ENCODE data around the gene KCNC3.
"Not testable (repeated sequence)": the region's sequence is repeated elsewhere in the genome, so short reads cannot be mapped to it uniquely, and the experiment has no call there.

The KCNC3 gene

GRCh38 chr19:50330365-50331078, 1.3 kb upstream of the KCNC3 start:
- TF ChIP-seq CTCF (IDR thresholded peaks at IDR 0.05; ENCODE audit: control insufficient read depth, insufficient read depth, low read depth, low read length, missing control alignments) = no peak
- no peak for DNase-seq (ENCODE audit: low read depth)
- no peak overlapping the region for H3K4me3 ChIP-seq (ENCODE audit: control insufficient read depth, low read depth, low read length)

GRCh38 chr19:50329926-50330294, 733 bp upstream of the KCNC3 start:
- not testable (repeated sequence) for DNase-seq (ENCODE audit: low read depth); H3K4me3 ChIP-seq (ENCODE audit: control insufficient read depth, low read depth, low read length)

GRCh38 chr19:50328873-50329145, 368 bp downstream of the KCNC3 start:
- no peak overlapping the region for H3K4me3 ChIP-seq (ENCODE audit: control insufficient read depth, low read depth, low read length)
- TF ChIP-seq CTCF (IDR thresholded peaks at IDR 0.05; ENCODE audit: control insufficient read depth, insufficient read depth, low read depth, low read length, missing control alignments) = no peak
- no peak for DNase-seq (ENCODE audit: low read depth)

GRCh38 chr19:50328224-50328872, 829 bp downstream of the KCNC3 start:
- DNase-seq (ENCODE audit: low read depth) = no peak
- no peak for TF ChIP-seq CTCF (IDR thresholded peaks at IDR 0.05; ENCODE audit: control insufficient read depth, insufficient read depth, low read depth, low read length, missing control alignments)
- H3K4me3 ChIP-seq (ENCODE audit: control insufficient read depth, low read depth, low read length) = no peak overlapping the region

- H3K4me3 ChIP-seq (ENCODE audit: control insufficient read depth, low read depth, low read length) = no peak overlapping the region
- DNase-seq (ENCODE audit: low read depth) = no peak
- TF ChIP-seq CTCF (IDR thresholded peaks at IDR 0.05; ENCODE audit: control insufficient read depth, insufficient read depth, low read depth, low read length, missing control alignments) = no peak
Observed at GRCh38 chr19:50327461-50328223, 1.5 kb downstream of the KCNC3 start.

GRCh38 chr19:50327013-50327412, 2.2 kb downstream of the KCNC3 start:
- no peak overlapping the region for H3K4me3 ChIP-seq (ENCODE audit: control insufficient read depth, low read depth, low read length)
- TF ChIP-seq CTCF (IDR thresholded peaks at IDR 0.05; ENCODE audit: control insufficient read depth, insufficient read depth, low read depth, low read length, missing control alignments) = no peak
- no peak for DNase-seq (ENCODE audit: low read depth)

GRCh38 chr19:50326101-50326664, 3.0 kb downstream of the KCNC3 start:
- TF ChIP-seq CTCF (IDR thresholded peaks at IDR 0.05; ENCODE audit: control insufficient read depth, insufficient read depth, low read depth, low read length, missing control alignments) = no peak

More at GRCh38 chr19:50326101-50326664, 3.0 kb downstream of the KCNC3 start:
- DNase-seq (ENCODE audit: low read depth) = no peak
- no peak overlapping the region for H3K4me3 ChIP-seq (ENCODE audit: control insufficient read depth, low read depth, low read length)

Data from AG09309 (cell line).